C1 segment of cervical spinal cord (tissue), 14 donors: ENCODE data around the gene CAMTA1.

Experiments
- DNase-seq, 14 donors: peaks; one replicate each; lab custom pipeline; 2025; lab: John Stamatoyannopoulos, UW

The CAMTA1 gene

DNA sequence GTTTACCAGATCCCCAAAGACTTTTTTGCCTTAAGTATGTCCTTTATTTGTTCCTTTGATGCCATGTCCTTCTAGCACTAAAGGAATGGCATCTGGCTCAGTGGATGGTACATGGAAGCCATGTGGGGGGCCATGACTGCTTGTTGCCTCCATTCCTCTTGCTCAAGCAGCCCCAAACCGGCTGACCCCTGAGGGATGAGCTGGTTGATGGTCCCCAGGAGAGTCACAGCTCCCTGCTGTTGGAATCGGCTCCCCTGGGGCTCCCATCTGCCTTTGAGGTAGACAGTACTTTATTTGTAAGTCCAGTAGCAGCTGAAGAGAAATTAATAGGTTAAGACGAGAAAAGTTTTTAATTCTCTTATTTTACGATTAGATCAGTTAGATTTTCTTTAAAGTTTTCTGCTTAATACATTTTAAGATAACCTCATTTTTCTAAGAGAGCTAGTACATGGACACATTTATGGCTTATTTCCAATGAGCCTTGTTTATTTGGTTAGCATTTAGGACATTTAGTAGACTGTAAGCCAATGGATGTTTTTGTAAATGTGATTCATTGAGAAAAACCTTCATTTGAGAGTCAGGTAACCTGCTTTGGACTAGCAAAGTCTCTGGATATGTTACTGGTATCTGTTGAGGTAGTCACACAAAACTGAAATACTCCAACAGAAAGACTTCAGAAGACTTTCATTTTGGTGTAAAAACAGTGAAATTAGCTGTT, 88.2 kb downstream of the CAMTA1 start:
- no peak for DNase-seq

GRCh38 chr1:6874298-6874697, 89.0 kb downstream of the CAMTA1 start:
- no peak for DNase-seq

DNA sequence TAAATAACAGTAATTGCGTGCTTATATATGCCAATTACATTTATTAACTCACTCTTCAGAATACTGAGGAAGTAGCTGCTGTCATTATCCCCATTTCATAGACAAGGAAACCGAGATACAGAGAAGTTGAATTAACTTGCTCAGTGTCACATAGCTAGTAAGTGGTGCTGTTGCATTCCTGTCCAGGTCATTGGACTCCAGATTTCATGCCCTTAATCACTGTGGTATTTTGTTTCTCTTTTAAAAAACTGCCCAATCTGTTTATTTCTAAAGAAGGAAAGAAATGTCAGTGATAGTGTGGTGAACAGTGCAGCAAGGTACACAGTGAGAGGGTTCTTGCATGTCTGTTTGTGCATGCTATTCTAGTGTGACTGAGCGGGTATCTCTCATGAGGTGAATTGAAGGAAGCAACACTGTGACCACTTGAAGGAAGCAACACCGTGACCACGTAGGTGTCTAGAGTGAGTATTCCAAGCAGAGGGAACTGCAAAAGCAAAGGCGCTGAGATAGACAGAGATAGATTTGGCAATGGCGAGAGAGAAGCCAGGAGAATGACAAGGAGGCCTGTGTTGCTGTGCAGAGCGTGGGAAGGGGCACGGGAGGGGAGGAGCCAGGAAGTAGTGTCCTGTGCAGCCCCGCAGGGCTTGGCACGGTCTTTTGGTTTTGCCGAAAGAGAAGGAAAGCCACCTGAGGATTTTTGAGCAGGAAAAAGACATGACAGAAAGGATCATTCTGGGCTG, 95.9 kb downstream of the CAMTA1 start:
- no peak for DNase-seq

DNA sequence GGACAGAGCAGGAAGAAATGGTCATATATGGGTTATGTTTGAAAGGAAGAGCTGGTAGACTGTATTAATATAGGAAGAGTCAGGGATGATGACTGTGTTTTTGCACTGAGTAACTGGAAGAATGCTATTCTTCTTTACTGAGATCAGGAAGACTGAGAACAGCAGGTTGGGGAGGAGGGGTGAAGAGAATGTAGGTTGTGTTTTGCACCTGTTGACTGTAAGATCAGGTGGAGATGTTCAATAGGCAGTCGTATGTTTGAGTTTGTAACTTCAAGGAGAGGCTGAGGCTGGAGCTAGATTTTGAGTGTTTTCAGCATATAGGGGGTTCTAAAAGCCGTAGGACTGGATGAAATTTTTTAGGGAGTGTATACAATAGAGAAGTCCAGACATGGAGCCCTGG, 97.2 kb downstream of the CAMTA1 start:
- no peak for DNase-seq

DNA sequence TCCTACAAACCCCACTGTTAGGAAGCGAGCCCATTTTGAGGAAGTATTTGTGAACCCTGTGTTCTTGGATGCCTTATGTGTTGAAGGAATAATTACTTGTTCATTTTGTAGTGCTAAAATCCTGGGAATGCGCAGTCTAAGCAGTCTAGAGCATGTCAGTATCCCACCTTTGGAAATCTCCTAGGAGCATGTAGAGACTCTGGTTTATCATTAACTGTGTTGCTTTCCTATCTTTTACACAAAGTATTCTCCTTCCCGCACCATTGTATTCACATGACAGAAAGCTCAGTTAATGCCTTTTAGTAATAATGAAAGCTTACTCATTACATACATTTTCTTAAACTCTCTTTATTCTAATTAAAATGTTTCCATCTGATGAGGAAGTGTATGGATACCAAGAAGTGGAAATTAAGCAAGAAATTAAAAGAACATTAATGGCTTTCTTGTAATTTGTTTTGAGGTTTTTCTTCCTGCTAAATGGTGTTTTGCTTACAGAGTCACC, 99.4 kb downstream of the CAMTA1 start:
- DNase-seq = no peak

DNA sequence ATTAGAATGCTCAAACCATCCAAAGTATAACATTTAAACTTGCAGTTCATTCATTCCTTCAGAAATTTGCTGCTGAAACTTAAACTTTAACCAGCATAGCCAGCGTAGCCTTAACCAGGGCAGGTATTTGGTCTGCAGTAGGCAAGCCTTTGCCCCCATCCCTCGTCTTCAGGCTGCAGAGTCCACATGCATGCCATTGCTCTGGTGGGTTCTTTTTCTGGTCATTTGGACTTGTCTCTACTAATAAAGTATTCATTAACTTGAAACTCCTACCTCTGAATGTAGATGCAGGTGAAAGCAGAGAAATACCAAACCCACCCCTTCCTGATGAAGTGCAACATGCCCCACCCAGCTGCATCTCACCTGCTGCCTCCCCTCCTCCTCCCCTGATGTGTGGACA, 100.2 kb downstream of the CAMTA1 start:
- DNase-seq = no peak

GRCh38 chr1:6886523-6886922, 101.3 kb downstream of the CAMTA1 start:
- DNase-seq = no peak

- DNase-seq = no peak
Observed at GRCh38 chr1:6888268-6888667, 103.0 kb downstream of the CAMTA1 start.

DNA sequence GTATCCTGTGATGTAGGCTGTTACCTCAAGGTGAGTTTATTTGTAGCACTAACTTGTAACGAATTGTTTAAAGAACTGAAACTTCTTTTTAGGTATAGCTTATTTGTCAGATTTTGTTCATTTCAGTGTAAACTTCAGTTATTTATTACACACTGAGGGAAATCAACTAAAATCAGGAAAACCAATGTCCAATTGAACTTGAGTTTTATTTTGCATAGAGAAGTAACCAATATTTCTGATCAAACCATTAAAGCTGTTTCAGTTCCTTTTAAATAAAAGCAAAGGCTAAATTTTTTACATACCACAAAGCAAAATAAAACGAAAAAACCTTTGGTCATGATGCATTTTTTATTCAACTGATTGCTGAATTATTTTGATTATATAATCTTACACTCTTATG, 103.6 kb downstream of the CAMTA1 start:
- DNase-seq = no peak

DNA sequence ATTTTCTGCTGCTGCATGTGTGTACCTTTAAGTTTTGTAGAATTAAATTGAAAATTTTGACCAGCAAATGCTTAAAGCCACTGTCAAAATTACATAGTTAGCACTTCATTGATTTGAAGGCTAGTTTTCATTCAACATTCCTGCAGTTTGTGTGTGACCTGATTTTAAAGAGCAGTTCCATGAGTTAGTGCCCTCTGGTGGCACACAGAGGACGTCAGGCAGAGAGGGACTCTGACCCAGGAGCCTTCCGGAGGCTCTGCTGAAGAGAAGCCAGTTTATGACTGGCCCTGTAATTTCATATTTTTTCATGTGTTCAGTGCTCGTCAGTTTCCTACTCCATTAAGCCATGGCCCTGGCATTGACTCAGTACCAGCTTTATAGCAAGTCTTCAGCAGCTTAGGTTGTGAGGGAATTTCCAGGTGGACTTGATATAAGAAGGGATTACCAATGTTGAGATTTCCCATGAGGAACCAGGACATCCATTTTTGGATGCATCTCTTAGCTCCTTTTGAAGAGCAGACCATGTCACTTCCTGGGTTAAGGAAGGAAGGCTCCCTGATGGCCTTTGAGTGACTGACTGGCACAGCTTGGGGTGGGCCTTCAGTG, 104.7 kb downstream of the CAMTA1 start:
- peak in 6 of 14 donors; percentile 8 to 24 (median 19) for DNase-seq

GRCh38 chr1:6890686-6891085, 105.4 kb downstream of the CAMTA1 start:
- no peak for DNase-seq

DNA sequence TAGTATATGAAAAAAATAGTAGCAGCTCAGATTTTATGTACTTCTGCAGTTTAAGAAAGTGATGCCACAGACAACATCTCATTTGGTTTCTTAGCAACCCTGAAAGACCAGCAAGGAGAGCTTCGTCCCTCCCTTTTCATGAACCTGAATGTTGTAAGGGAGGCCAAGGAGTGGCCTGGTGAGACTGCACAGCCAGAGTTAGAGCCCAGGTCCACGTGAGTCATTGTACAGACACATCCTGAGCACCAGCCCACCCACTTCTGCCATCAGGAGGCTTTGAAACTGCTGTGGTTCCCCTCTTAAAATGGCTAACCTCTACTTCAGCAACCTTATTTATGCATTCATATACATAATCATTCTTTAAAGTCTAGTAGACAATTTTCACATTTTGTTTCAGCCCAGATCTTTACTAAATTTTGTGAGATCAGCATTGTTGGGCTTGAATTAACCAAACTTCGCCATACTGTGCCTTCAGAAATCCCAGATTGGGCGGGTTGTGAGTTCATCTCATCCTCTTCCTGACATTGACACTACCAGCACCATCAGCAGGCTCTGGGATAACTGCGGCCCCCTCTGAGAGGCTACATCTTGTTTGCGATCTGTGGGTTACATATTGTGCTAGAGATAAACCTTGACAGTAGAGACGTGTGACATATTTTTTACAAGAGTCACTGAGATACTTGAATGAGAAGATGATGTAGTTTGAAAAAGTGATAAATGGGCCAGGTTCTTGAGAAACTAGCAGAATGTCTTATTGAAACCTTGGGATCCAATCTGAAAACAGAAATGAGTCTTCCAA, 106.7 kb downstream of the CAMTA1 start:
- no peak for DNase-seq

DNA sequence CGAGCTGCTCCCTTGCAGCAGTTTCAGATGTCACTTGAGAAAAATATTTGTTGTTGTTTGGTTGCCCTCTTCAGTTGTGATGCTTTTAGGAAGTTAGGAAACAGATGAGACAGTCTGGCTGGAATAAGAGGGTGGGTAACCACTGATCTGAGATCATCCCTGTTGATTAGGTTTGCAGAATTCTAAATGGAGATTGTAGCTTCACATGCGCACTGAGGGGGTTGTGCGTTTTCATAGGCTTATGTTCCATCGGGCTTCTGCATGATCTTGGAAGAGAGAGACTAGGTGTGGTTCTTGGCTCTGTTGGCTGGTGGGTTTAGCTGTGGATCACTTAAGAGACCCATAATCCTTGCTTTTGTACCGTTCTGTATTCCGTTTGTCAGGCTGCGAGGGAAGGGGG, 108.1 kb downstream of the CAMTA1 start:
- no peak for DNase-seq

- no peak for DNase-seq
Observed at GRCh38 chr1:6897138-6897537, 111.9 kb downstream of the CAMTA1 start.

- DNase-seq = no peak
Observed at GRCh38 chr1:6898974-6899539, 113.8 kb downstream of the CAMTA1 start.

DNA sequence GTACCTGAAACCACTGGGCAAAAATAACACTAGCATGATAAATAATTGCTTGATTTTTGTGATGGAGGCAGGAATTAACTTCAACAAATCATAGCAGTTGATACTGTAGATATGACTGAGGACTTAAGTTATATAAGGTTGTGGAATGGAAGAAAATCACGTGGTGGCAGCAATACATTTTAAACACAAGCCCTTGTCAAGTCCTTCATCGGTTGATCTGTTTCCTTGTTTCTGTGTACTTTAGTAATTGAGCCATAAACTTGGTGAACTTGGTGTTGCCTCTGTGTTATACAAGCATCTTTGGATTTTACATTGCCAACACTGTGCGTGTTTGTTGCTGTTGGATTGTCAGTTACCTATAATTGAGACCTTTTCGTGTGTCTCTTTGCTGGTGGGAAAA, 114.4 kb downstream of the CAMTA1 start:
- no peak for DNase-seq

DNA sequence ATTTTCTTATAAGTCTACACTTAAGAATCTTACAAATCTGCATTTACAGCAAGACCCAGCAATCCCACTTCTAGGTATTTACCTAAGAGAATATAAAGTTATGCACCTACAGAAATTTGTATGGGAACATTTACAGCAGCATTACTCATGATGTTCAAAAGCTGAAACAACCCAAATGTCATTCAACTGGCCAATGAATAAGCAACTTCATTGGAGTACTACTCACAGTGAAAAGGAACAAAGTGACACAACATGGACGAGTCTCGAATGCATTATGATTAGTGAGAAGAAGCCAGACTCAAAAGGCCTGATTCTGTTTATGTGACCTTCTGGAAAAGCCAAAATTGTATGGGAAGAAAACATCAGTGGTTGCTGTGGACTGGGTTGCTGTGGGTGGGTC, 116.9 kb downstream of the CAMTA1 start:
- no peak for DNase-seq

GRCh38 chr1:6904476-6905170, 119.4 kb downstream of the CAMTA1 start:
- DNase-seq = no peak

DNA sequence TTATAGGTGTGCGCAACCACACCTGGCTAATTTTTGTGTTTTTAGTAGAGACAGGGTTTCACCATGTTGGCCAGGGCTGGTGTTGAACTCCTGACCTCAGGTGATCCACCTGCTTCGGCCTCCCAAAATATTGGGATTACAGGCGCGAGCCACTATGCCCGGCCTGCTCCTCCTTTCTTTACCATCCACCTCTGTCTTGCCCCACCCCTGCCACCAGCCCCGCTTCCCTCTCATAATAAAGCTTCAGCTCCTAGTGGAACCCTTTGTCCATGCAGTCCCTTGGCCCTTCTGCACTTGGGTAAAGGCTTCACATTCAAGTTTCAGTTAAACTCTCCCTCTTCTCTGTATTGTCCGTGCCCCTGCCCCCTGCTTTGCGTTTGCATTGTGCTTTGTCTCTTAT, 120.1 kb downstream of the CAMTA1 start:
- DNase-seq = no peak

DNA sequence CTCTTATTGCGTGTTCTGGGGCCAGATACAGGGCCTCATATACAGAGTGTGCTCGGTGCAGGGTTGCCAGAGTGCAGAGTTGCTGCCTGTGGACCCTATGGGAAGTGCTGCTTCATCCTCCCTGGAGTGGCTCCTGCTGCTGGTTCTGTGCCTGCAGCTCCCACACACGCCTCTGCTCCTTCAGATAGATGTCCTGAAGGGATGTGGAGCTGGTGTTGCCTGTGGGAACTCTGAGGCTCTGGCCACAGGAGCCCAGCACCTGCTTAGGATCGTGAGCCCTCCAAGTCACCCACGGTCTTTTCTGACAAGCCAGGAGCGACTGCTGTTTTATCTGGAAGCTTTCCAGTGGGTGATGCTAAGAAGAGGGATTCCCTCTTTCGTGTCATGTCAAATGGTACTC, 120.5 kb downstream of the CAMTA1 start:
- no peak for DNase-seq

- no peak for DNase-seq
Observed at GRCh38 chr1:6906783-6907182, 121.5 kb downstream of the CAMTA1 start.
